ENCODE results near the gene CMSS1.

CMSS1 gene

DNA sequence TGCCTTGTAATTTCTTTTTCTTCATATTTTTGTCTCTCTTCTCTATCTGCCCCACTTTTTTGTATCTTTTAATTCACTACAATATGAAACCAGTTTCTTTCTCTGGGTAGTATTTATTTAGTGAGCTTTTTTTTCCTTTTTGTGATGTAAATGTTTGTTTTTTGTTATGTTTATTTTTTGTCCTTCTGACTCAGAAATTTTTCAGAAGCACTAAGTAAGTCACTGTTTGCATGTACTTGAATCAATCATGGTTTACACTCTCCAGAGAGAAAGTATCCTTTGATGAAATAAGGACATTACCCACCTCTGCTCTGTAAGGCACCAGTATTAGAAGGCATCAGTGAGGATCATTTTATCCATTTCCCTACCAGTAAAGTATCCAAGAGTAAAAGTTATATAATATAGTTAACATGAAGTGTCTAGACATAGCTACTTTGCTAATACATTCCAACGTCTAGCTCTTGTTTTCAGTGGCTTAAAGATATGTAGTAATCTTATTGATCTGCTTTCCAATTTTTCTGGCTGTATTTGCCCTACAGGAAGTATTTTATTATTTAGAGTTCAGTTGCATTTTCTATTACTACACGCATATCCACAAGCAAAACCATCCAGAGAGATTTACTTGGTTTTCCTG lies 271.2 kb downstream of the CMSS1 start:
- TF ChIP-seq, protein P1, sequence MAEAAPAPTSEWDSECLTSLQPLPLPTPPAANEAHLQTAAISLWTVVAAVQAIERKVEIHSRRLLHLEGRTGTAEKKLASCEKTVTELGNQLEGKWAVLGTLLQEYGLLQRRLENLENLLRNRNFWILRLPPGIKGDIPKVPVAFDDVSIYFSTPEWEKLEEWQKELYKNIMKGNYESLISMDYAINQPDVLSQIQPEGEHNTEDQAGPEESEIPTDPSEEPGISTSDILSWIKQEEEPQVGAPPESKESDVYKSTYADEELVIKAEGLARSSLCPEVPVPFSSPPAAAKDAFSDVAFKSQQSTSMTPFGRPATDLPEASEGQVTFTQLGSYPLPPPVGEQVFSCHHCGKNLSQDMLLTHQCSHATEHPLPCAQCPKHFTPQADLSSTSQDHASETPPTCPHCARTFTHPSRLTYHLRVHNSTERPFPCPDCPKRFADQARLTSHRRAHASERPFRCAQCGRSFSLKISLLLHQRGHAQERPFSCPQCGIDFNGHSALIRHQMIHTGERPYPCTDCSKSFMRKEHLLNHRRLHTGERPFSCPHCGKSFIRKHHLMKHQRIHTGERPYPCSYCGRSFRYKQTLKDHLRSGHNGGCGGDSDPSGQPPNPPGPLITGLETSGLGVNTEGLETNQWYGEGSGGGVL (tag by site-specific recombination; IDR thresholded peaks at IDR 0.05) = no peak
- peak; percentile 45; the same call in 1 of the 2 replicates for TF ChIP-seq PRDM1 (tag by site-specific recombination; IDR thresholded peaks at IDR 0.05)
- H3K4me1 ChIP-seq (ENCODE audit: control insufficient read depth, insufficient read depth, low read length) = no peaks in the 10 kb centered on the region
- no peak overlapping the region for H3K4me3 ChIP-seq (ENCODE audit: low read depth, low read length)
- ChIA-PET CTCF (interaction anchor here (0.6 to 1.2 kb wide), 3 partner anchors 13 to 14 kb away, joined by 3 read pairs; no protein-coding TSS in a partner anchor), POLR2A (interaction anchor here (1.5 kb wide), 1 partner anchor 14 kb away, joined by 4 read pairs; no protein-coding TSS in a partner anchor)
- H3K36me3 ChIP-seq (ENCODE audit: control insufficient read depth in 2 of 2, insufficient read depth in 1 of 2, low read length in 2 of 2) = no peaks in the 10 kb centered on the region
- H3K27ac ChIP-seq (ENCODE audit: extremely low read depth, low read depth, low read length) = no peak overlapping the region
- H3K9me3 ChIP-seq (ENCODE audit: control insufficient read depth, insufficient read depth, low read depth, low read length) = no peaks in the 10 kb centered on the region

GRCh38 chr3:100089812-100090668 lies 272.4 kb downstream of the CMSS1 start:
- Histone ChIP-seq H3K4me3 (ENCODE audit: low read depth, low read length) (no peak overlapping the region), H3K36me3 (ENCODE audit: control insufficient read depth in 2 of 2, insufficient read depth in 1 of 2, low read length in 2 of 2) (no peaks in the 10 kb centered on the region), H3K9me3 (ENCODE audit: control insufficient read depth, insufficient read depth, low read depth, low read length) (no peaks in the 10 kb centered on the region), H3K4me1 (ENCODE audit: control insufficient read depth, insufficient read depth, low read length) (no peaks in the 10 kb centered on the region), H3K27ac (ENCODE audit: extremely low read depth, low read depth, low read length) (no peak overlapping the region)
- POLR2A ChIA-PET = interaction anchor here (1.5 kb wide), 1 partner anchor 13 kb away, joined by 4 read pairs; no protein-coding TSS in a partner anchor
- TF ChIP-seq ZBTB17 (tag by site-specific recombination; IDR thresholded peaks at IDR 0.05) (0 out of 2 replicates have a peak, but pooled peaks have one; percentile 14), RBAK (tag by site-specific recombination; IDR thresholded peaks at IDR 0.05) (no peak)
- CTCF ChIA-PET = interaction anchor here (0.7 to 1.7 kb wide), 7 partner anchors 13 to 232 kb away, joined by 3 to 5 read pairs (median 3); no protein-coding TSS in a partner anchor

DNA sequence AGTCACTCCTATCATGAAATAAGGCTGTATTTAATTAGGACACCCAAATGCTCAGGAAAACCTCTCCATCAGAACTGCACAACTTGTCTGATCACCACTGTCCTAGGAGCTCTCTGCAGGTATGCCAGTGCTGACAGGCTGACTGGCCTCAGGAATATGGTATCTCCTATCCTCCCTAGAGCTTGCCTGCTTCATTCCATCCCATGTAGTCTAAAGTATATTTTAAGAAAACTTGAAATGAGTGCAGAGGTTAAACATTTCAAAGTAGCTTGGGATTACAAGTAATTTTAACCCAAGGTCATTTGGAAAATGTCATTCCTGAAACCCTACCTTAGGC lies 273.0 kb downstream of the CMSS1 start:
- Histone ChIP-seq H3K9me3 (ENCODE audit: control insufficient read depth, insufficient read depth, low read depth, low read length) (no peaks in the 10 kb centered on the region), H3K4me3 (ENCODE audit: low read depth, low read length) (no peak overlapping the region), H3K36me3 (ENCODE audit: control insufficient read depth in 2 of 2, insufficient read depth in 1 of 2, low read length in 2 of 2) (no peaks in the 10 kb centered on the region), H3K27ac (ENCODE audit: extremely low read depth, low read depth, low read length) (no peak overlapping the region), H3K4me1 (ENCODE audit: control insufficient read depth, insufficient read depth, low read length) (no peaks in the 10 kb centered on the region)
- POLR2A ChIA-PET = no interaction called here
- TF ChIP-seq PRDM2 (tag by site-specific recombination; IDR thresholded peaks at IDR 0.05; ENCODE audit: borderline replicate concordance) (no peak), ZNF654 (tag by site-specific recombination; IDR thresholded peaks at IDR 0.05; ENCODE audit: low read depth) (no peak)
- CTCF ChIA-PET = interaction anchor here (0.7 to 1.7 kb wide), 6 partner anchors 14 to 233 kb away, joined by 3 to 5 read pairs (median 3); no protein-coding TSS in a partner anchor

DNA sequence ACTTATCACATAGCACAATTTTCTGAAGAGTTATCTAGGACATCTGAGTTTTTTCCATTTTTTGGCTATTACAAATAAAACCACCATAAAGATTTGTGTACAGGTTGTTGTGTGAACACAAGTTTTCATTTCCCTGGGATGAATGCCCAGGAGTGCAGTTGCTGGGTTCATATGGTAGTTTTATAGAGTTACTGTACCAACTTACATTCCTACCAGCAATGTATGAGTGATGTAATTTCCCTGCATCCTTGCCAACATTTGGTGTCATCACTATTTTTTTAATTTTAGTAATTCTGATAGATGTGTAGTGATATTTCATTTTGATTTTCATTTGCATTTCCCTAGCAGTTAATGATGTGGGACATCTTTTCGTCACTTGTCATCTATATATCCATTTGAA lies 276.2 kb downstream of the CMSS1 start:
- ChIA-PET CTCF (no interaction called here), POLR2A (no interaction called here)
- Histone ChIP-seq H3K9me3 (ENCODE audit: control insufficient read depth, insufficient read depth, low read depth, low read length) (no peaks in the 10 kb centered on the region), H3K27ac (ENCODE audit: extremely low read depth, low read depth, low read length) (no peak overlapping the region), H3K4me3 (ENCODE audit: low read depth, low read length) (no peak overlapping the region), H3K4me1 (ENCODE audit: control insufficient read depth, insufficient read depth, low read length) (0 out of 2 replicates have a peak, but pooled peaks cover 4% of the 10 kb centered on the region), H3K36me3 (ENCODE audit: control insufficient read depth in 2 of 2, insufficient read depth in 1 of 2, low read length in 2 of 2) (no peaks in the 10 kb centered on the region)
- TF ChIP-seq, protein P2, sequence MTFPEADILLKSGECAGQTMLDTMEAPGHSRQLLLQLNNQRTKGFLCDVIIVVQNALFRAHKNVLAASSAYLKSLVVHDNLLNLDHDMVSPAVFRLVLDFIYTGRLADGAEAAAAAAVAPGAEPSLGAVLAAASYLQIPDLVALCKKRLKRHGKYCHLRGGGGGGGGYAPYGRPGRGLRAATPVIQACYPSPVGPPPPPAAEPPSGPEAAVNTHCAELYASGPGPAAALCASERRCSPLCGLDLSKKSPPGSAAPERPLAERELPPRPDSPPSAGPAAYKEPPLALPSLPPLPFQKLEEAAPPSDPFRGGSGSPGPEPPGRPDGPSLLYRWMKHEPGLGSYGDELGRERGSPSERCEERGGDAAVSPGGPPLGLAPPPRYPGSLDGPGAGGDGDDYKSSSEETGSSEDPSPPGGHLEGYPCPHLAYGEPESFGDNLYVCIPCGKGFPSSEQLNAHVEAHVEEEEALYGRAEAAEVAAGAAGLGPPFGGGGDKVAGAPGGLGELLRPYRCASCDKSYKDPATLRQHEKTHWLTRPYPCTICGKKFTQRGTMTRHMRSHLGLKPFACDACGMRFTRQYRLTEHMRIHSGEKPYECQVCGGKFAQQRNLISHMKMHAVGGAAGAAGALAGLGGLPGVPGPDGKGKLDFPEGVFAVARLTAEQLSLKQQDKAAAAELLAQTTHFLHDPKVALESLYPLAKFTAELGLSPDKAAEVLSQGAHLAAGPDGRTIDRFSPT (tag by site-specific recombination; IDR thresholded peaks at IDR 0.05) = no peak
- no peak for TF ChIP-seq ZNF155 (tag by site-specific recombination; IDR thresholded peaks at IDR 0.05)
- TF ChIP-seq MZF1 (tag by site-specific recombination; IDR thresholded peaks at IDR 0.05; ENCODE audit: borderline replicate concordance) = no peak
- no peak for TF ChIP-seq ZNF211 (tag by site-specific recombination; IDR thresholded peaks at IDR 0.05; ENCODE audit: low read depth)
- TF ChIP-seq, protein P3, sequence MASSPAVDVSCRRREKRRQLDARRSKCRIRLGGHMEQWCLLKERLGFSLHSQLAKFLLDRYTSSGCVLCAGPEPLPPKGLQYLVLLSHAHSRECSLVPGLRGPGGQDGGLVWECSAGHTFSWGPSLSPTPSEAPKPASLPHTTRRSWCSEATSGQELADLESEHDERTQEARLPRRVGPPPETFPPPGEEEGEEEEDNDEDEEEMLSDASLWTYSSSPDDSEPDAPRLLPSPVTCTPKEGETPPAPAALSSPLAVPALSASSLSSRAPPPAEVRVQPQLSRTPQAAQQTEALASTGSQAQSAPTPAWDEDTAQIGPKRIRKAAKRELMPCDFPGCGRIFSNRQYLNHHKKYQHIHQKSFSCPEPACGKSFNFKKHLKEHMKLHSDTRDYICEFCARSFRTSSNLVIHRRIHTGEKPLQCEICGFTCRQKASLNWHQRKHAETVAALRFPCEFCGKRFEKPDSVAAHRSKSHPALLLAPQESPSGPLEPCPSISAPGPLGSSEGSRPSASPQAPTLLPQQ (tag by site-specific recombination; IDR thresholded peaks at IDR 0.05) = no peak
- TF ChIP-seq ZBTB20 (tag by site-specific recombination; IDR thresholded peaks at IDR 0.05) = no peak
